ENCODE measurements around the gene HHAT.
A peak's percentile ranks its signal among the peaks of the same experiment; 100 is the strongest.

The HHAT gene

GRCh38 chr1:210323957-210324356 lies 4.7 kb upstream of the HHAT start:
- in situ Hi-C loops (cut with MboI; ENCODE audit: low sequenced_read_pairs, unreplicated experiment), result loop anchor here (25.0 kb wide), 1 partner anchor 462 kb away; no protein-coding TSS in a partner anchor
- no peak for TF ChIP-seq CTCF (IDR thresholded peaks at IDR 0.05; ENCODE audit: borderline replicate concordance, control extremely low read depth, extremely low read depth, insufficient read depth, missing control alignments)

GRCh38 chr1:210325026-210325670 lies 3.6 kb upstream of the HHAT start:
- in situ Hi-C loops (cut with MboI; ENCODE audit: low sequenced_read_pairs, unreplicated experiment), result no loop called here

More at GRCh38 chr1:210323957-210324356, 4.7 kb upstream of the HHAT start:
- DNase-seq (ENCODE audit: low spot score), result no peak

GRCh38 chr1:210328032-210328745 lies 513 bp upstream of the HHAT start:
- in situ Hi-C loops (cut with MboI; ENCODE audit: low sequenced_read_pairs, unreplicated experiment), result no loop called here
- no peak for DNase-seq (ENCODE audit: low spot score)
- TF ChIP-seq CTCF (IDR thresholded peaks at IDR 0.05; ENCODE audit: borderline replicate concordance, control extremely low read depth, extremely low read depth, insufficient read depth, missing control alignments), result no peak

More at GRCh38 chr1:210325026-210325670, 3.6 kb upstream of the HHAT start:
- DNase-seq (ENCODE audit: low spot score), result no peak
- TF ChIP-seq CTCF (IDR thresholded peaks at IDR 0.05; ENCODE audit: borderline replicate concordance, control extremely low read depth, extremely low read depth, insufficient read depth, missing control alignments), result no peak

GRCh38 chr1:210330279-210330866 lies 1.7 kb downstream of the HHAT start:
- no peak for DNase-seq (ENCODE audit: low spot score)
- in situ Hi-C loops (cut with MboI; ENCODE audit: low sequenced_read_pairs, unreplicated experiment), result no loop called here
- TF ChIP-seq CTCF (IDR thresholded peaks at IDR 0.05; ENCODE audit: borderline replicate concordance, control extremely low read depth, extremely low read depth, insufficient read depth, missing control alignments), result no peak

GRCh38 chr1:210332233-210332632 lies 3.5 kb downstream of the HHAT start:
- in situ Hi-C loops (cut with MboI; ENCODE audit: low sequenced_read_pairs, unreplicated experiment), result no loop called here
- DNase-seq (ENCODE audit: low spot score), result no peak
- no peak for TF ChIP-seq CTCF (IDR thresholded peaks at IDR 0.05; ENCODE audit: borderline replicate concordance, control extremely low read depth, extremely low read depth, insufficient read depth, missing control alignments)

- in situ Hi-C loops (cut with MboI; ENCODE audit: low sequenced_read_pairs, unreplicated experiment), result no loop called here
- DNase-seq (ENCODE audit: low spot score), result peak; percentile 36
- TF ChIP-seq CTCF (IDR thresholded peaks at IDR 0.05; ENCODE audit: borderline replicate concordance, control extremely low read depth, extremely low read depth, insufficient read depth, missing control alignments), result no peak
Observed at GRCh38 chr1:210332719-210333398, 4.2 kb downstream of the HHAT start.

Measured in GM13976 (cell line).